ENCODE measurements around the gene SUSD3. TPM values are rescaled to one million over a fixed set of nuclear protein-coding genes. Genes with fewer than 3 reads are reported as not detected.

Gene SUSD3
- total RNA-seq, 2 experiments from 2014 or later, result 34.6 to 36.7 TPM

DNA sequence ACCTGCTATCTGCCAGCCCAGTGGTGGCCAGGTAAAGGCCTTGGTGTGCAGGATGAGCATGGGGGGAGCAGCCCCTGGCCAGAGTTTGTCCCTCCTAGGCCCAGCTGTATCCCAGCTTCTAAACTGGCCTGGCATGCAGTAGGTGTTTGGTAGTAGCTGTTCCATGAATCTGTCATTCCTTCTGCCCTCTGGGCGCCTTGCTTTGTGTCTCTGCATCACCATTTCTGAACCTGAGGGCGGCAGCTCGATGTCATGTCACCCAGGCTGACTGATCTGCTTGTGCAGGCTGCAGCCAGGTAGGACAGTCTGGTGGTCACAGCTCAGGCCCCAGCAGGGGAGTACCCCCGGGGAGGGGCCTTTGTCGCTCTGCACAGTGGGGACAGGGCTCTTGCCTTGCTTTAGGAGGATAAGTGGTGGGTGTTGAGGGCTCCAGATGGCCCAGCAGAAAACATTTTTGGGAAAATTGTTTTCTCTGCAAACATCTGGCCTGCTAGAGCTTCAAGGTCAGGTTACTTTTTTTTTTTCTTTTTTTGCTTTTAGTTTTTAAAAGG is 4.6 kb upstream of the SUSD3 start:
- Mint-ChIP-seq H3K4me3 (no peak overlapping the region), H3K4me1 (ENCODE audit: low read depth) (peaks cover 20% of the 10 kb centered on the region), H3K9me3 (no peaks in the 10 kb centered on the region), H3K36me3 (ENCODE audit: low read depth) (no peaks in the 10 kb centered on the region), H3K27ac (no peak overlapping the region), H3K27me3 (no peaks in the 10 kb centered on the region)
- CTCF ChIA-PET, result interaction anchor here (0.9 to 1.5 kb wide), 8 partner anchors 12 to 87 kb away, joined by 3 to 4 read pairs (median 3); no protein-coding TSS in a partner anchor
- POLR2A ChIA-PET, result interaction anchor here (0.9 to 1.2 kb wide), 2 partner anchors 90 to 128 kb away, joined by 3 to 4 read pairs; no protein-coding TSS in a partner anchor
- intact Hi-C loops (cut with micrococcal nuclease), result loop anchor here (10.0 kb wide), 1 partner anchor 939 kb away; the partner anchor contains the start of gene SPTLC1
- TF ChIP-seq, protein P1, sequence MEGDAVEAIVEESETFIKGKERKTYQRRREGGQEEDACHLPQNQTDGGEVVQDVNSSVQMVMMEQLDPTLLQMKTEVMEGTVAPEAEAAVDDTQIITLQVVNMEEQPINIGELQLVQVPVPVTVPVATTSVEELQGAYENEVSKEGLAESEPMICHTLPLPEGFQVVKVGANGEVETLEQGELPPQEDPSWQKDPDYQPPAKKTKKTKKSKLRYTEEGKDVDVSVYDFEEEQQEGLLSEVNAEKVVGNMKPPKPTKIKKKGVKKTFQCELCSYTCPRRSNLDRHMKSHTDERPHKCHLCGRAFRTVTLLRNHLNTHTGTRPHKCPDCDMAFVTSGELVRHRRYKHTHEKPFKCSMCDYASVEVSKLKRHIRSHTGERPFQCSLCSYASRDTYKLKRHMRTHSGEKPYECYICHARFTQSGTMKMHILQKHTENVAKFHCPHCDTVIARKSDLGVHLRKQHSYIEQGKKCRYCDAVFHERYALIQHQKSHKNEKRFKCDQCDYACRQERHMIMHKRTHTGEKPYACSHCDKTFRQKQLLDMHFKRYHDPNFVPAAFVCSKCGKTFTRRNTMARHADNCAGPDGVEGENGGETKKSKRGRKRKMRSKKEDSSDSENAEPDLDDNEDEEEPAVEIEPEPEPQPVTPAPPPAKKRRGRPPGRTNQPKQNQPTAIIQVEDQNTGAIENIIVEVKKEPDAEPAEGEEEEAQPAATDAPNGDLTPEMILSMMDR (IDR thresholded peaks at IDR 0.05), result no peak
- DNase-seq (no peak), ATAC-seq (no peak)

DNA sequence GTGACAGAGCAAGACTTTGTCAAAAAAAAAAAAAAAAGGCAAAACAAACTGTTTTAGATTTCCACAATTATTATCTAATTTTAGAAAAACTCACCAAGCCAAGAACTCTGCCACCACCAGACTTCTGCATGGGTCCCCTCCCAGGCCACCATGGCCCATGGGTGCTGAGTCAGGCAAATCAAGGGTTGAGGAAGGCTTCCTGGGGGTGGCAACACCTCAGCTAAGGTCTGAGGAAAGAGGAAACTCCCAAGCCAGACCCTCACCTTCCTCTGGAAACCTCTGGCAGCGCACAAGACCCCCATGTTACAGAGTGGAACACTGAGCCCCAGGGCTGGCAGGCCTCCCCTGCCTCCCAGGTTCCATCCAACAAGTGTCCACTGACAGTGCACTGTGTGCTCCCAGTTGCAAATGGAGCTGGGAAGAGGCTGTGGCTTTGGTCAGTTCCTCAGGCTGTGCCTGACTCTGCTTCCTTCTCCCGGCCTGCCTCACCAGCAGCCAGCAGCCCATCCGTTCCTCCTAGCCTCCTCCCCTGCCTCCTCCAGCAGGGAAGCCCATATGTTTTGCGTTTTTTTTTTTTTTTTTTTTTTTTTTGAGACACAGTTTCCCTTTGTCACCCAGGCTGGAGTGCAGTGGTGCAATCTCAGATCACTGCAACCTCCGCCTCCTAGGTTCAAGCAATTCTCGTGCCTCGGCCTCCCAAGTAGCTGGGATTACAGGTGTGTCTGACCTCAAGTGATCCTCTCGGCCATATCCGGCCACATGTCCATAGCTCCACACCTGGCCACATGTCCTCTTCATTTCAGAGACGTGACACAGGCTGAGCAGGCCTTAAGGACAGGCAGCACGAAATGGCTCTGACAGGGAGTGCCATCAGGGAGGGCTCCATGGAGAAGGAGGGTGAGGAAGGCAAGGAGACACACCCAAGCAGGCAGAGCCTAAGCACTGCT is 3.5 kb upstream of the SUSD3 start:
- no peaks in the 10 kb centered on the region for H3K27me3 Mint-ChIP-seq
- no peak overlapping the region for H3K4me3 Mint-ChIP-seq
- ATAC-seq (no peak), DNase-seq (no peak)
- TF ChIP-seq, protein P1 (IDR thresholded peaks at IDR 0.05), result no peak
- peaks cover 24% of the 10 kb centered on the region for H3K4me1 Mint-ChIP-seq (ENCODE audit: low read depth)
- ChIA-PET POLR2A (interaction anchor here (0.7 to 2.3 kb wide), 6 partner anchors 9 to 40 kb away, joined by 3 to 9 read pairs (median 3); no protein-coding TSS in a partner anchor), CTCF (interaction anchor here (0.6 to 1.5 kb wide), 4 partner anchors 10 to 107 kb away, joined by 3 to 4 read pairs (median 3); no protein-coding TSS in a partner anchor)
- intact Hi-C loops (cut with micrococcal nuclease), result loop anchor here (10.0 kb wide), 1 partner anchor 940 kb away; the partner anchor contains the start of gene SPTLC1
- H3K9me3 Mint-ChIP-seq, result no peaks in the 10 kb centered on the region
- H3K27ac Mint-ChIP-seq, result no peak overlapping the region
- no peaks in the 10 kb centered on the region for H3K36me3 Mint-ChIP-seq (ENCODE audit: low read depth)

- no peak for DNase-seq
- intact Hi-C loops (cut with micrococcal nuclease), result loop anchor here (10.0 kb wide), 1 partner anchor 942 kb away; the partner anchor contains the start of gene SPTLC1
- Mint-ChIP-seq H3K4me3 (no peak overlapping the region), H3K36me3 (ENCODE audit: low read depth) (no peaks in the 10 kb centered on the region), H3K9me3 (no peaks in the 10 kb centered on the region), H3K27ac (no peak overlapping the region), H3K27me3 (no peaks in the 10 kb centered on the region), H3K4me1 (ENCODE audit: low read depth) (peaks cover 46% of the 10 kb centered on the region)
- ATAC-seq, result no peak
- POLR2A ChIA-PET, result interaction anchor here (1.0 kb wide), 2 partner anchors 11 to 37 kb away, joined by 3 to 4 read pairs; no protein-coding TSS in a partner anchor
- TF ChIP-seq, protein P1 (IDR thresholded peaks at IDR 0.05), result no peak
- CTCF ChIA-PET, result interaction anchor here (0.8 to 1.1 kb wide), 3 partner anchors 9 to 54 kb away, joined by 3 read pairs; no protein-coding TSS in a partner anchor
These were observed 1.3 kb upstream of the SUSD3 start for GRCh38 chr9:93057042-93057702.

- Mint-ChIP-seq H3K4me3 (peak overlapping the region; percentile 67), H3K27ac (peak overlapping the region; percentile 82), H3K27me3 (no peaks in the 10 kb centered on the region), H3K36me3 (ENCODE audit: low read depth) (no peaks in the 10 kb centered on the region), H3K4me1 (ENCODE audit: low read depth) (peaks cover 52% of the 10 kb centered on the region), H3K9me3 (no peaks in the 10 kb centered on the region)
- ChIA-PET POLR2A (interaction anchor here (1.0 kb wide), 2 partner anchors 12 to 37 kb away, joined by 3 to 4 read pairs; no protein-coding TSS in a partner anchor), CTCF (interaction anchor here (1.1 kb wide), 2 partner anchors 9 to 51 kb away, joined by 3 read pairs; no protein-coding TSS in a partner anchor)
- intact Hi-C loops (cut with micrococcal nuclease), result loop anchor here (10.0 kb wide), 1 partner anchor 943 kb away; the partner anchor contains the start of gene SPTLC1
- DNase-seq, result no peak
- TF ChIP-seq, protein P1 (IDR thresholded peaks at IDR 0.05), result no peak
- peak; percentile 22 for ATAC-seq
These were observed 672 bp upstream of the SUSD3 start for GRCh38 chr9:93057703-93058354.

Data from activated CD8-positive, alpha-beta T cell treated with anti-CD3 and anti-CD28 coated beads for 36 hours (primary cell).